GM12892 (cell line): ENCODE measurements around the gene ORAI3.

Experiments
- POLR2A ChIP-seq: IDR thresholded peaks from 2 replicates; pipeline ENCODE4 v1.6.1; 2011; ENCODE audit warnings: low read depth, low read length, control low read depth
- POLR2AphosphoS5 ChIP-seq: IDR thresholded peaks from 2 replicates; pipeline ENCODE4 v1.6.1; 2011; ENCODE audit warnings: low read depth, low read length, control low read depth
- TAF1 ChIP-seq: IDR thresholded peaks from 2 replicates; pipeline ENCODE4 v1.6.1; 2011; ENCODE audit warnings: low read depth, mild to moderate bottlenecking, control low read depth, low read length, borderline replicate concordance

- TF ChIP-seq POLR2A (no peak), POLR2AphosphoS5 (no peak), TAF1 (no peak)
Measured at GRCh38 chr16:30926937-30927788, 21.7 kb upstream of the ORAI3 start.
